ENCODE measurements around the gene PPP1R14B. TPM values are rescaled to one million over a fixed set of nuclear protein-coding genes. Genes with fewer than 3 reads are reported as not detected.

Gene PPP1R14B
- total and polyA plus RNA-seq, 9 donors: 15.1 to 71.3 (median 52.3) TPM

GRCh38 chr11:64265176-64266160 is 18.7 kb upstream of the PPP1R14B start:
- Histone ChIP-seq H3K9me3 (no peaks in the 10 kb centered on the region), H3K4me1 (ENCODE audit: insufficient read depth) (peaks cover 9% of the 10 kb centered on the region), H3K4me3 (no peak overlapping the region), H3K27ac (no peak overlapping the region), H3K36me3 (no peaks in the 10 kb centered on the region), H3K27me3 (no peaks in the 10 kb centered on the region)
- peak in 3 of 5 donors; percentile 24 to 50 (median 37) for DNase-seq
- no peak for TF ChIP-seq EP300 (IDR thresholded peaks at IDR 0.05)
- TF ChIP-seq, protein P1, sequence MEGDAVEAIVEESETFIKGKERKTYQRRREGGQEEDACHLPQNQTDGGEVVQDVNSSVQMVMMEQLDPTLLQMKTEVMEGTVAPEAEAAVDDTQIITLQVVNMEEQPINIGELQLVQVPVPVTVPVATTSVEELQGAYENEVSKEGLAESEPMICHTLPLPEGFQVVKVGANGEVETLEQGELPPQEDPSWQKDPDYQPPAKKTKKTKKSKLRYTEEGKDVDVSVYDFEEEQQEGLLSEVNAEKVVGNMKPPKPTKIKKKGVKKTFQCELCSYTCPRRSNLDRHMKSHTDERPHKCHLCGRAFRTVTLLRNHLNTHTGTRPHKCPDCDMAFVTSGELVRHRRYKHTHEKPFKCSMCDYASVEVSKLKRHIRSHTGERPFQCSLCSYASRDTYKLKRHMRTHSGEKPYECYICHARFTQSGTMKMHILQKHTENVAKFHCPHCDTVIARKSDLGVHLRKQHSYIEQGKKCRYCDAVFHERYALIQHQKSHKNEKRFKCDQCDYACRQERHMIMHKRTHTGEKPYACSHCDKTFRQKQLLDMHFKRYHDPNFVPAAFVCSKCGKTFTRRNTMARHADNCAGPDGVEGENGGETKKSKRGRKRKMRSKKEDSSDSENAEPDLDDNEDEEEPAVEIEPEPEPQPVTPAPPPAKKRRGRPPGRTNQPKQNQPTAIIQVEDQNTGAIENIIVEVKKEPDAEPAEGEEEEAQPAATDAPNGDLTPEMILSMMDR (IDR thresholded peaks at IDR 0.05): no peak
- no peak for TF ChIP-seq POLR2A (IDR thresholded peaks at IDR 0.05)
- 88 to 93% (median 90%) methylated on average over 35 of the region's 35 CpGs for WGBS, 3 donors
- intact Hi-C loops (cut with DNase I): loop anchor here in 2 of 4 donors (10.0 kb wide), 1 partner anchor 61 kb away; the partner anchor contains the start of gene FERMT3 (in 2 of the 2)

GRCh38 chr11:64264371-64264852 is 17.7 kb upstream of the PPP1R14B start:
- no peaks in the 10 kb centered on the region for H3K36me3 ChIP-seq
- TF ChIP-seq, protein P1 (IDR thresholded peaks at IDR 0.05): no peak
- TF ChIP-seq POLR2A (IDR thresholded peaks at IDR 0.05) (no peak), EP300 (IDR thresholded peaks at IDR 0.05) (no peak)
- intact Hi-C loops (cut with DNase I): loop anchor here in 2 of 4 donors (10.0 kb wide), 1 partner anchor 60 kb away; the partner anchor contains the start of gene FERMT3 (in 2 of the 2)
- no peaks in the 10 kb centered on the region for H3K27me3 ChIP-seq
- no peak overlapping the region for H3K4me3 ChIP-seq
- peaks cover 9% of the 10 kb centered on the region for H3K4me1 ChIP-seq (ENCODE audit: insufficient read depth)
- no peak overlapping the region for H3K27ac ChIP-seq
- 82 to 87% (median 85%) methylated on average over 10 of the region's 10 CpGs for WGBS, 3 donors
- DNase-seq: no peak
- H3K9me3 ChIP-seq: no peaks in the 10 kb centered on the region

GRCh38 chr11:64263947-64264317 is 17.2 kb upstream of the PPP1R14B start:
- TF ChIP-seq, protein P1 (IDR thresholded peaks at IDR 0.05): no peak
- TF ChIP-seq EP300 (IDR thresholded peaks at IDR 0.05) (no peak), POLR2A (IDR thresholded peaks at IDR 0.05) (no peak)
- no peak overlapping the region for H3K4me3 ChIP-seq
- 83 to 84% (median 83%) methylated on average over 8 of the region's 8 CpGs for WGBS, 3 donors
- intact Hi-C loops (cut with DNase I): loop anchor here in 2 of 4 donors (10.0 kb wide), 1 partner anchor 59 kb away; the partner anchor contains the start of gene FERMT3 (in 2 of the 2)
- H3K27me3 ChIP-seq: no peaks in the 10 kb centered on the region
- no peak for DNase-seq
- H3K27ac ChIP-seq: no peak overlapping the region
- H3K4me1 ChIP-seq (ENCODE audit: insufficient read depth): peaks cover 9% of the 10 kb centered on the region
- no peaks in the 10 kb centered on the region for H3K9me3 ChIP-seq
- no peaks in the 10 kb centered on the region for H3K36me3 ChIP-seq

DNA sequence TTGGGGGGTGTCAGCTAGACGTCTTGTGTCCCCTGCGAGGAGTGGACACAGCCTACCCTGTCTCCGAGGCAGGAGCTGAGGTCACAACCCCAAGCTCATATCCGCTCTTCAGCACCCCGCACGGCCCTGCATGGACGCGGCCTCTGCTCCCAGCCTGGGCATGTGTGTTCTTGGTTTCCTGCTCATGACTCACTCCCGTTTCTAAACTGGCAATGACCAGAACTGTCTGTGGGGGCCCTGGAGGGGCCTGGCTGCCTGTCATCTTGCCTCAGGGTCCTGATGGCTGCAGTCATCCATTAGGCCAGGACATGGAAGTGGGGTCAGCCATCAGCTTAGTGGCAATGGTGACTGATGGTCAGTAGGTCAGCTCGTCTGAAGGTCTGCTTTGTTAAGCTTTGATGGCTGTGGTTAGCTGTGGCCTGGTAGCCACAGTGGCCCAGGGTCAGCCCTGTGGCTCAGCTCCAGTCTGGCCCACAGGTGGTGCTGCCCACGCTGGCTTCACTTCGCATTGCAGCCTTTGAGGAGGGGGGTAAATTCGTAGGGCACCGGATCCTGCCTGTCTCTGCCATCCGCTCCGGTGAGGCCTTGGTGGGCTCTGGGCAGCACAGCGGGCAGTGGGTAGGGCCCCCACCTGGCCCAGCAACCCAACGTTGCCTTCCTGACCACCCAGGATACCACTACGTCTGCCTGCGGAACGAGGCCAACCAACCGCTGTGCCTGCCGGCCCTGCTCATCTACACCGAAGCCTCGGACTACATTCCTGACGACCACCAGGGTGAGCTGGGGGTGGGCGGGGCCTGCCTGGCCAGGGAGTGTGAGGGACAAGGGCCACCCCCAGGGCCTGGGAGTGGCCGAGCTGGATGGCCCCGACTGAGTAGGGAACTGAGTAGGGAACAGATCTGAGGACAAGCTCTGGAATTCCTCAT is 16.5 kb upstream of the PPP1R14B start:
- Histone ChIP-seq H3K36me3 (no peaks in the 10 kb centered on the region), H3K27me3 (no peaks in the 10 kb centered on the region), H3K4me1 (ENCODE audit: insufficient read depth) (peaks cover 4% of the 10 kb centered on the region), H3K27ac (no peak overlapping the region), H3K4me3 (no peak overlapping the region), H3K9me3 (no peaks in the 10 kb centered on the region)
- DNase-seq: no peak
- 77 to 80% (median 79%) methylated on average over 29 of the region's 29 CpGs for WGBS, 3 donors
- intact Hi-C loops (cut with DNase I): loop anchor here in 2 of 4 donors (10.0 kb wide), 1 partner anchor 58 kb away; the partner anchor contains the start of gene FERMT3 (in 2 of the 2)
- TF ChIP-seq, protein P1 (IDR thresholded peaks at IDR 0.05): no peak
- TF ChIP-seq EP300 (IDR thresholded peaks at IDR 0.05) (no peak), POLR2A (IDR thresholded peaks at IDR 0.05) (no peak)

Data from ovary (tissue), 9 donors.